Endothelial cell of umbilical vein (primary cell): Measurements from ENCODE around the gene POLR3A. TPM values are rescaled to one million over a fixed set of nuclear protein-coding genes. Genes with fewer than 3 reads are reported as not detected.

Experiments
- BruUV-seq: library from RNA; stranded (reverse); fragments of 400-500 nt; replicated peaks from 2 replicates; lab custom pipeline; 2021; lab: Mats Ljungman, UMichigan
- CTCF ChIA-PET: fragments of 300-600, 350-600 bp; sonication (Branson Sonifier 250); formaldehyde crosslinking; loops from one replicate; lab custom pipeline; 2021; ENCODE audit warnings: antibody characterized with exemption, inconsistent platforms; lab: Charles Lee
- POLR2A ChIA-PET: fragments of 300-600, 350-600 bp; sonication (Branson Sonifier 250); formaldehyde crosslinking; loops from one replicate; lab custom pipeline; 2021; ENCODE audit warnings: antibody characterized with exemption, inconsistent platforms; lab: Charles Lee
- DNase-seq: peaks from one replicate; pipeline ENCODE4 v3.0.0-alpha.2; 2011; ENCODE audit warnings: low read depth, low spot score
- FAIRE-seq: peaks from 2 replicates; lab custom pipeline; 2011; peaks lifted over from hg19 to GRCh38; lab: Jason Lieb, UNC
- H2AFZ ChIP-seq: 2 replicates; pipeline ENCODE4 v1.6.0; 2012; ENCODE audit warnings: low read depth, low read length, control low read depth, inconsistent platforms
- H3K27ac ChIP-seq: 2 replicates; pipeline ENCODE4 v1.5.1; 2011; ENCODE audit warnings: low read depth, mild to moderate bottlenecking, control low read depth, low read length, moderate library complexity; ENCODE audit not compliant: insufficient read depth
- H3K27me3 ChIP-seq, 2 experiments: 2 replicates each; pipeline versions ENCODE4 v1.6.0 to v1.6.1; 2011; ENCODE audit warnings: low read length in 2 of 2, mixed read lengths in 1 of 2; ENCODE audit not compliant: control insufficient read depth in 2 of 2, insufficient read depth in 2 of 2
- H3K36me3 ChIP-seq, 2 experiments: 2 replicates in 1 of 2; 3 replicates in 1 of 2; pipeline ENCODE4 v1.5.1; 2011; ENCODE audit warnings: low read length in 2 of 2, mild to moderate bottlenecking in 1 of 2, moderate library complexity in 1 of 2; ENCODE audit not compliant: control insufficient read depth in 2 of 2, insufficient read depth in 2 of 2; ENCODE audit errors: extremely low read depth in 1 of 2
- H3K4me1 ChIP-seq: 3 replicates; pipeline ENCODE4 v1.5.1; 2011; ENCODE audit warnings: mild to moderate bottlenecking, low read length; ENCODE audit not compliant: control insufficient read depth, insufficient read depth; ENCODE audit errors: extremely low read depth
- H3K4me2 ChIP-seq: 2 replicates; pipeline ENCODE4 v1.6.1; 2011; ENCODE audit warnings: low read length, control low read depth, mixed read lengths; ENCODE audit not compliant: insufficient read depth
- H3K4me3 ChIP-seq, 3 experiments: fragments of 200-600 bp in 1 of 3; sonication (generic), shearing (Covaris generic) in 1 of 3; replicated peaks in 1 of 3; 2 replicates each; pipeline ENCODE4 v1.5.1; 2011 to 2016; ENCODE audit warnings: control low read depth in 3 of 3, low read length in 3 of 3, mild to moderate bottlenecking in 2 of 3, inconsistent platforms in 1 of 3, low read depth in 1 of 3, moderate library complexity in 1 of 3; ENCODE audit not compliant: insufficient read depth in 1 of 3
- H3K79me2 ChIP-seq: 2 replicates; pipeline ENCODE4 v1.6.0; 2012; ENCODE audit warnings: low read length, inconsistent platforms; ENCODE audit not compliant: control insufficient read depth, insufficient read depth
- H3K9ac ChIP-seq: replicated peaks from 2 replicates; pipeline ENCODE3; 2011; ENCODE audit warnings: low read length, control low read depth; ENCODE audit not compliant: insufficient read depth; ENCODE audit errors: extremely low read depth
- H3K9me1 ChIP-seq: replicated peaks from 3 replicates; pipeline ENCODE4 v1.6.0; 2011; ENCODE audit warnings: mild to moderate bottlenecking, low read length; ENCODE audit not compliant: control insufficient read depth, insufficient read depth; ENCODE audit errors: extremely low read depth
- H3K9me3 ChIP-seq: replicated peaks from 2 replicates; pipeline ENCODE4 v1.5.1; 2012; ENCODE audit warnings: low read length, inconsistent platforms; ENCODE audit not compliant: control insufficient read depth, insufficient read depth
- H4K20me1 ChIP-seq: replicated peaks from 2 replicates; pipeline ENCODE3; 2011; ENCODE audit warnings: mild to moderate bottlenecking, low read length; ENCODE audit not compliant: control insufficient read depth, insufficient read depth; ENCODE audit errors: extremely low read depth
- EZH2 ChIP-seq: IDR thresholded peaks from 2 replicates; pipeline ENCODE4 v1.6.1; 2012; ENCODE audit warnings: borderline replicate concordance, low read depth, mild to moderate bottlenecking, moderate library complexity, low read length, inconsistent platforms; ENCODE audit not compliant: severe bottlenecking
- GATA2 ChIP-seq: IDR thresholded peaks from 2 replicates; pipeline ENCODE4 v1.7.0; 2011; ENCODE audit warnings: low read depth, mild to moderate bottlenecking, moderate library complexity, mixed read lengths, low read length; ENCODE audit not compliant: insufficient read length, insufficient read depth
- POLR2A ChIP-seq: IDR thresholded peaks from 2 replicates; pipeline ENCODE4 v1.6.1; 2012; ENCODE audit warnings: low read depth, mild to moderate bottlenecking, control low read depth, low read length
- POLR2AphosphoS5 ChIP-seq: IDR thresholded peaks from 2 replicates; pipeline ENCODE4 v1.6.1; 2012; ENCODE audit warnings: low read depth, mild to moderate bottlenecking, control low read depth, low read length, moderate library complexity; ENCODE audit not compliant: insufficient read depth
- dilution Hi-C: fragments of 300-500 bp; cut with MboI; formaldehyde crosslinking; loops from one replicate; pipeline ENCODE4 v1.15.0; 2019; ENCODE audit warnings: low sequenced_read_pairs; ENCODE audit not compliant: extremely low pct_ligation_motif_present
- intact Hi-C: fragments of 100-400 bp; cut with micrococcal nuclease; formaldehyde crosslinking; loops from one replicate; pipeline ENCODE4 v1.10.0; 2022
- polyA plus RNA-seq, 4 experiments: library from polyadenylated mRNA; depleted of rRNA in 3 of 4; stranded (reverse) in 3 of 4; unstranded in 1 of 4; fragments of >200 nt; gene quantifications; 2 replicates each; pipeline versions ENCODE4 v1.2.1 to v1.2.3, GENCODE V29; 2011 to 2012; ENCODE audit warnings: missing spikeins in 1 of 4
- total RNA-seq: library from RNA; stranded (reverse); gene quantifications from 2 replicates; pipeline ENCODE4 v1.2.3, GENCODE V29; 2021

Gene POLR3A
- total and polyA plus RNA-seq, 2 donors (not counting 3 experiments of a cell fraction or from before 2014, with no cell fraction given): 9.5 to 25.3 TPM

DNA sequence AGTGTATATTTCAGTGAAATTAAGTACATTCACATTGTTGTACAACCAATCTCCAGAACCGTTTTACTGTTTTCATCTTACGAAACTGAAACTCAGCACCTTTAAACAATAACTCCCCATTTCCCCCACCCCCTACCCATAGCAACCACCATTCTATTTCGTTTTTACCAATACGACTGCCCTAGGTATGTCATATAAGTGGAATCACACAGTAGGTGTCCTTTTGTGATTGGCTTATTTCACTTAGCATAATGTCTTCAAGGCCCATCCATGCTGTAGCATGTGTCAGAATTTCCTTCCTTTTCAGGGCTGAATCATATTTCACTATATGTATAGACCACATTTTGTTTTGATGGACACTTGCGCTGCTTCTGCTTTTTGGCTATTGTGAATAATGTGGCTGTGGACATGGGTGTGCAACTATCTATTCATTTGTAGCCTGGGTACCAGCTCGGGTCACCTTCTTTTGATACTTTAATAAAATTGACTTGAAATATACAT is 68.4 kb downstream of the POLR3A start:
- no peak overlapping the region for H3K27ac ChIP-seq
- no peak overlapping the region for H3K9ac ChIP-seq
- no peaks in the 10 kb centered on the region for H3K4me1 ChIP-seq
- no peak for TF ChIP-seq POLR2AphosphoS5
- intact Hi-C loops: no loop called here
- H4K20me1 ChIP-seq: no peaks in the 10 kb centered on the region
- no peak for DNase-seq
- ChIA-PET CTCF (no interaction called here), POLR2A (no interaction called here)
- dilution Hi-C loops: no loop called here
- no peak overlapping the region for H3K4me2 ChIP-seq
- BruUV-seq: no TSS peak
- H3K4me3 ChIP-seq: no peak overlapping the region
- peaks cover 2% of the 10 kb centered on the region in 2 experiments for H3K27me3 ChIP-seq
- H3K9me1 ChIP-seq: no peaks in the 10 kb centered on the region
- FAIRE-seq: no peak
- no peak overlapping the region for H2AFZ ChIP-seq
- H3K79me2 ChIP-seq: no peaks in the 10 kb centered on the region
- no peaks in the 10 kb centered on the region for H3K36me3 ChIP-seq
- no peaks in the 10 kb centered on the region for H3K9me3 ChIP-seq

DNA sequence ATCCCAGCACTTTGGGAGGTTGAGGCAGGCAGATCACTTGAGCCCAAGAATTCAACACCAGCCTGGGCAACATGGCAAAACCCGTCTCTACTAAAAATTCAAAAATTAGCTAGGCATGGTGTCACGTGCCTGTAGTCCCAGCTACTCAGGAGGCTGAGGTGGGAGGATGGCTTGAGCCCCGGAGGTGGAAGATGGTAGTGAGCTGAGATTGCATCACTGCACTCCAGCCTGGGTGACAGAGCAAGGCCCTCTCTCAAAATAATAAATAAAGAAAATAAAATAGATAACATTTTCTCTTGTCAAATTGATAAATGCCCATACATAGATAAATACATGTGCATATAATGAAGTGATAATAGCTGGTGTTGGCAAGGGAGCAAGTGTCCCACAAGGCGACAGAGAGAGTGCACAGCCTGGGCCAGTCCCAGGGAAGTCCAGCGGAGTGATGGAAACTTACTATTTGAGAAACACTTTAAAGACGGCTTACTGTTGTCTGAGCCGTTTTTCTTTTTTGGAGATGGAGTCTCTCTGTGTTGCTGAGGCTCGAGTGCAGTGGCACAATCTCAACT is 69.3 kb downstream of the POLR3A start:
- Histone ChIP-seq H3K79me2 (no peaks in the 10 kb centered on the region), H3K4me3 (no peak overlapping the region), H3K9ac (no peak overlapping the region), H3K9me1 (no peaks in the 10 kb centered on the region), H2AFZ (no peak overlapping the region), H3K27me3 (peaks cover 2% of the 10 kb centered on the region in 2 experiments), H4K20me1 (no peaks in the 10 kb centered on the region), H3K36me3 (no peaks in the 10 kb centered on the region), H3K9me3 (no peaks in the 10 kb centered on the region), H3K4me2 (no peak overlapping the region), H3K4me1 (no peaks in the 10 kb centered on the region), H3K27ac (no peak overlapping the region)
- dilution Hi-C loops (no loop called here), intact Hi-C loops (no loop called here)
- no peak for DNase-seq
- CTCF ChIA-PET: interaction anchor here (0.6 kb wide), 1 partner anchor 8 kb away, joined by 3 read pairs; no protein-coding TSS in a partner anchor
- no peak for FAIRE-seq
- BruUV-seq: no TSS peak
- TF ChIP-seq GATA2 (no peak), POLR2A (no peak), EZH2 (no peak)
- POLR2A ChIA-PET: no interaction called here
